K562 (cell line): ENCODE results near the gene CORO6. TPM values are rescaled to one million over a fixed set of nuclear protein-coding genes. Genes with fewer than 3 reads are reported as not detected.

Experiments
- ATAC-seq: fragments of 200-7000 bp; cut with Tn5 transposase; 3 replicates; pipeline ENCODE4 v1.9.1; 2020; ENCODE audit warnings: moderate library complexity
- BruUV-seq: library from RNA; stranded (reverse); fragments of 400-500 nt; replicated peaks from 2 replicates; lab custom pipeline; 2021; lab: Mats Ljungman, UMichigan
- CTCF ChIA-PET: fragments of 300-600 bp; formaldehyde crosslinking; extraction: SDS; loops from one replicate; lab custom pipeline; 2021; ENCODE audit warnings: low intra/inter-chr PET ratio; lab: Yijun Ruan, JAX
- POLR2A ChIA-PET: fragments of 300-600, 350-650 bp; sonication (Branson Sonifier 250); formaldehyde crosslinking; extraction: SDS; loops from one replicate; lab custom pipeline; 2021; ENCODE audit warnings: antibody characterized with exemption, inconsistent platforms; lab: Yijun Ruan, JAX
- DNase-seq, 4 experiments: peaks; one replicate each; pipeline versions ENCODE4 v3.0.0 to v3.0.0-alpha.2; 2011 to 2018; ENCODE audit warnings: low spot score in 3 of 4, mixed read lengths in 3 of 4; ENCODE audit errors: extremely low read depth in 1 of 4
- FAIRE-seq: peaks from 2 replicates; lab custom pipeline; 2011; peaks lifted over from hg19 to GRCh38; lab: Jason Lieb, UNC
- H2AFZ ChIP-seq: 2 replicates; pipeline ENCODE4 v1.6.0; 2011; ENCODE audit warnings: low read depth, low read length, control low read depth, inconsistent platforms
- H3K27ac ChIP-seq: fragments of 200-600 bp; 3 replicates; pipeline ENCODE4 v1.8.0; 2011; ENCODE audit warnings: low read depth, mild to moderate bottlenecking, control low read depth, inconsistent platforms, low read length, moderate library complexity, mixed read lengths; ENCODE audit errors: extremely low read depth
- H3K27me3 ChIP-seq, 2 experiments: fragments of 300-600 bp in 1 of 2; 2 replicates in 1 of 2; 3 replicates in 1 of 2; pipeline versions ENCODE4 v1.6.0 to v1.8.0; 2011; ENCODE audit warnings: inconsistent platforms in 2 of 2, low read length in 2 of 2, mild to moderate bottlenecking in 1 of 2, mixed read lengths in 1 of 2, moderate library complexity in 1 of 2; ENCODE audit not compliant: control insufficient read depth in 2 of 2, insufficient read depth in 2 of 2
- H3K36me3 ChIP-seq: fragments of 300-600 bp; 3 replicates; pipeline ENCODE4 v1.8.0; 2011; ENCODE audit warnings: mild to moderate bottlenecking, low read length, inconsistent platforms; ENCODE audit not compliant: control insufficient read depth, insufficient read depth
- H3K4me1 ChIP-seq, 2 experiments: fragments of 200-600 bp in 1 of 2; replicated peaks in 1 of 2; 2 replicates in 1 of 2; 3 replicates in 1 of 2; pipeline versions ENCODE4 v1.5.1 to v1.8.0; 2011; ENCODE audit warnings: inconsistent platforms in 2 of 2, low read length in 2 of 2, mild to moderate bottlenecking in 1 of 2, mixed read lengths in 1 of 2, moderate library complexity in 1 of 2; ENCODE audit not compliant: control insufficient read depth in 2 of 2, insufficient read depth in 2 of 2
- H3K4me2 ChIP-seq: 2 replicates; pipeline ENCODE4 v1.6.1; 2011; ENCODE audit warnings: low read length, control low read depth, inconsistent platforms, mixed read lengths; ENCODE audit not compliant: insufficient read depth
- H3K4me3 ChIP-seq: fragments of 200-600 bp; sonication (generic), shearing (Covaris generic); 2 replicates; pipeline ENCODE4 v1.5.1; 2016; ENCODE audit warnings: control low read depth, inconsistent platforms
- H3K79me2 ChIP-seq: fragments of 200-600 bp; 3 replicates; pipeline ENCODE4 v1.8.0; 2011; ENCODE audit warnings: low read length, inconsistent platforms; ENCODE audit not compliant: control insufficient read depth, insufficient read depth
- H3K9ac ChIP-seq, 2 experiments: 2 replicates each; pipeline versions ENCODE4 v1.6.0 to v1.6.1; 2011; ENCODE audit warnings: low read depth in 2 of 2, low read length in 2 of 2, control low read depth in 1 of 2, inconsistent platforms in 1 of 2, mild to moderate bottlenecking in 1 of 2, mixed read lengths in 1 of 2; ENCODE audit not compliant: insufficient read depth in 1 of 2
- H3K9me1 ChIP-seq: one replicate; pipeline ENCODE4 v1.6.0; 2011; ENCODE audit warnings: inconsistent platforms, mild to moderate bottlenecking, low read length, moderate library complexity; ENCODE audit not compliant: control insufficient read depth, insufficient read depth
- H3K9me3 ChIP-seq: replicated peaks from 2 replicates; pipeline ENCODE4 v1.5.1; 2011; ENCODE audit warnings: low read depth, low read length, inconsistent platforms; ENCODE audit not compliant: control insufficient read depth, insufficient read depth
- H4K20me1 ChIP-seq: replicated peaks from 2 replicates; pipeline ENCODE4 v1.6.1; 2011; ENCODE audit warnings: low read length, inconsistent platforms, mixed read lengths; ENCODE audit not compliant: control insufficient read depth, insufficient read depth
- HINFP ChIP-seq: fragments of 450-650 bp; conservative IDR thresholded peaks from 2 replicates; pipeline ENCODE4 v1.6.1; 2016; ENCODE audit warnings: missing genetic modification characterization, low read depth, mild to moderate bottlenecking, control low read depth, missing compliant biosample characterization
- KDM5B ChIP-seq: fragments of 200-600 bp; sonication (generic); IDR thresholded peaks from 2 replicates; pipeline ENCODE4 v1.6.1; 2012; ENCODE audit warnings: low read depth, mild to moderate bottlenecking, moderate library complexity, low read length, control low read depth, inconsistent platforms; ENCODE audit not compliant: insufficient replicate concordance
- MBD2 ChIP-seq: sonication (generic); IDR thresholded peaks from 2 replicates; pipeline ENCODE4 v1.6.1; 2016; ENCODE audit warnings: low read depth, borderline replicate concordance
- ZBTB8A ChIP-seq: fragments of 450-650 bp; IDR thresholded peaks from 2 replicates; pipeline ENCODE4 v1.6.1; 2018; ENCODE audit warnings: mild to moderate bottlenecking, moderate library complexity; ENCODE audit not compliant: partially characterized antibody
- WGBS: fragments of 100-300 bp; shearing (Covaris generic); methylation state at CpG from one replicate; pipeline ENCODE4 v1.1.6; 2016; ENCODE audit warnings: low coverage, mixed read lengths; ENCODE audit not compliant: insufficient coverage; ENCODE audit errors: missing lambda C conversion rate; 5-methylcytosine and 5-hydroxymethylcytosine counted together
- in situ Hi-C: fragments of 300-500 bp; cut with MboI; formaldehyde crosslinking; loops from 4 replicates; pipeline ENCODE4 v1.15.0; 2018; ENCODE audit warnings: inconsistent platforms, mixed read lengths
- intact Hi-C: fragments of 100-400 bp; cut with micrococcal nuclease; formaldehyde crosslinking; loops from 2 replicates; pipeline ENCODE4 v1.14.2; 2022
- polyA plus RNA-seq, 8 experiments: library from polyadenylated mRNA; depleted of rRNA in 4 of 8; stranded (reverse) in 5 of 8; unstranded in 3 of 8; fragments of >200 nt; fragmentation: Nextera tagmentation in 2 of 8; fragmentation: Illumina TruSeq in 1 of 8; extraction: Ambion mirVana in 2 of 8; extraction: Trizol in 1 of 8; gene quantifications; 2 replicates each; pipeline versions ENCODE4 v1.2.1 to v1.2.3, GENCODE V29; 2011 to 2014; ENCODE audit warnings: inconsistent platforms in 1 of 8, missing spikeins in 1 of 8
- total RNA-seq, 7 experiments: library from RNA; depleted of rRNA in 6 of 7; stranded (reverse); fragments of >200 nt in 6 of 7; fragmentation: Illumina TruSeq in 2 of 7; extraction: Trizol in 2 of 7; gene quantifications; 2 replicates each; pipeline versions ENCODE4 v1.2.1 to v1.2.3, GENCODE V29; 2011 to 2021; ENCODE audit warnings: low replicate concordance in 1 of 7

CORO6 gene
- total and polyA plus RNA-seq, 9 of the 15 experiments (the other 6 are each of a cell fraction or from before 2014, with no cell fraction given), result 0.04 to 11.9 (median 2.4) TPM

- TF ChIP-seq HINFP (tag), result no peak
- TF ChIP-seq MBD2, result no peak
- no peak for TF ChIP-seq KDM5B
- no peak for TF ChIP-seq ZBTB8A
- FAIRE-seq (no peak), ATAC-seq (no peak), DNase-seq (no peak)
- Histone ChIP-seq H3K9ac (peak overlapping the region in 1 of 2 experiments; percentile 80; a peak in 2 of 4 replicates), H2AFZ (no peak overlapping the region), H3K36me3 (no peaks in the 10 kb centered on the region), H3K4me3 (no peak overlapping the region), H3K27me3 (no peaks in the 10 kb centered on the region), H3K9me1 (peaks cover 4% of the 10 kb centered on the region), H3K9me3 (no peaks in the 10 kb centered on the region), H3K79me2 (peaks cover 6% of the 10 kb centered on the region; the same call in 2 of the 3 replicates), H3K27ac (no peak overlapping the region), H4K20me1 (peaks cover 12% of the 10 kb centered on the region), H3K4me1 (peaks cover 13 to 46% of the 10 kb centered on the region in 2 experiments), H3K4me2 (no peak overlapping the region)
- intact Hi-C loops, result no loop called here
- ChIA-PET CTCF (no interaction called here), POLR2A (interaction anchor here (0.7 to 0.8 kb wide), 2 partner anchors 20 to 581 kb away, joined by 3 read pairs; no protein-coding TSS in a partner anchor)
- no TSS peak for BruUV-seq
- in situ Hi-C loops, result no loop called here
- 63% methylated on average over 13 of the region's 13 CpGs for WGBS
These were observed 25.1 kb downstream of the CORO6 start for GRCh38 chr17:29597361-29598172.
